ENCODE measurements around the gene TMED6.

GRCh38 chr16:69330286-69331109 is 21.1 kb downstream of the TMED6 start, which contains the start of gene PDF:
- TF ChIP-seq REST (IDR thresholded peaks at IDR 0.05; ENCODE audit: low read depth) (no peak), RAD21 (IDR thresholded peaks at IDR 0.05; ENCODE audit: low read depth) (no peak), CEBPB (IDR thresholded peaks at IDR 0.05) (no peak)
